Activated T-cell treated with anti-CD3 and anti-CD28 coated beads, Interleukin-2, amount 50 U/mL, for 72 hours (primary cell): ENCODE measurements around the gene PRICKLE1. TPM values are rescaled to one million over a fixed set of nuclear protein-coding genes. Genes with fewer than 3 reads are reported as not detected.

Experiments used
- ATAC-seq, 2 donors: fragments of 150-1000 bp; cut with Tn5 transposase; replicated peaks in 1 of 2; 2 replicates each; pipeline ENCODE4 v1.10.0; 2021; ENCODE audit warnings: moderate library complexity in 2 of 2, mild to moderate bottlenecking in 1 of 2
- DNase-seq, 2 donors: peaks; one replicate each; pipeline ENCODE4 v3.0.0; 2021 to 2022; ENCODE audit warnings: mixed read lengths in 1 of 2
- H3K27ac Mint-ChIP-seq: one replicate; pipeline ENCODE4 v1.8.0; 2022; ENCODE audit warnings: mild to moderate bottlenecking, moderate library complexity, mixed read lengths
- H3K27me3 Mint-ChIP-seq: one replicate; pipeline ENCODE4 v1.8.0; 2022; ENCODE audit warnings: low read depth, mixed read lengths
- H3K36me3 Mint-ChIP-seq, 2 donors: one replicate each; pipeline ENCODE4 v1.8.0; 2022; ENCODE audit warnings: mixed read lengths in 2 of 2, mild to moderate bottlenecking in 1 of 2; ENCODE audit not compliant: insufficient read depth in 2 of 2
- H3K4me1 Mint-ChIP-seq: one replicate; pipeline ENCODE4 v1.8.0; 2022; ENCODE audit warnings: low read depth, mixed read lengths
- H3K4me3 Mint-ChIP-seq, 2 donors: one replicate each; pipeline ENCODE4 v1.8.0; 2022; ENCODE audit warnings: mild to moderate bottlenecking in 2 of 2, mixed read lengths in 2 of 2, moderate library complexity in 2 of 2
- H3K9me3 Mint-ChIP-seq, 2 donors: one replicate each; pipeline ENCODE4 v1.8.0; 2022; ENCODE audit warnings: mixed read lengths in 2 of 2
- total RNA-seq, 2 donors: library from RNA; stranded (reverse); gene quantifications; one replicate each; pipeline ENCODE4 v1.2.3, GENCODE V29; 2022

The PRICKLE1 gene
- total RNA-seq: not detected

DNA sequence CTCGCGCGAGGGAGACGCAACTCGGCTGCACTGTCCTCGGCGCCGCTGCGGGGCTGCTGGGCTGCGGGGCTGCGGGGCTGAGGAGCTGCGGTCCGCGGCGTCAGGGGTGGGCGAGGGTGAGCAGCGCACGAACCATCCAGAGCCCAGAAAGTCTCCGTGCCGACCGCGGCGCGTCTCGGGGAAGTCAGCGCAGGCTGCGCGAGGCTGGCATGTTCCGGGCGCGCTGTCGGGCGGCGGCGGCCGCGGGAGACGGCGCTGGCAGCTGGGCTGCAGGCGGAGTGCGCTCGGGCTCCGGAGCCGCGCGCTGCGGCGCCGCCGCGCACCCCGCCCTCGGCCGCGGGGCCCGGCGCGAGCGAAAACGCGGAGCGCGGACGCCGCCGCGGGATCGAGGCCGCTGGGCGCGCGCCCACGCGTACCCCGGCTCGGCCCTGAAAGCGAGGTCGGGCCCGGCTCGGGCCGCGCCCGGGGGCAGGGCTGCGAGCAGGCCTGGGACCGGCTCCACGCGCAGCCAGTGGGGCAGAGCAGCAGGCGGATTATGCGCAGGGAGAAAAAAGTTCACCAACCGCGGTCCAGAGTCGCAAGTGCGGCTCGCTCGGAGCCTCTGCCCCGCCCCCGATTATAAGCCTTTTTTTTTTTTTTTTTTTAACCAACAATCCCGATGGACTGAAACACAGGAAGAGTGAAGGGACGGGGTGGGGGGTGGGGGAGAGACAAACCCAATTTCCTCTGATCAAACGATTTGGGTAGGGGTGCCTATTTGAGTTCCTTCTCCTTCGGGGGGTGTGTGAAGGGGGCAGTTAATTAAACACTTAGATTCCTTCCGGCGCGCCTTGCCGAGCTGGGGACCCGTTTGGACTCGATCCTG is at the start of gene PRICKLE1:
Gene PRICKLE1, minus strand, starts transcription at position 282 of the 865 bp plus-strand sequence. CDS start 117,230 bp downstream, outside the sequence.
- Mint-ChIP-seq H3K9me3 (no peaks in the 10 kb centered on the region), H3K27ac (no peak within 1 kb of the TSS), H3K36me3 (peaks cover 0 to 3% of the 10 kb centered on the region in 2 donors), H3K4me3 (peak within 1 kb of the TSS; percentile 76 to 81), H3K27me3 (peaks cover 75% of the 10 kb centered on the region), H3K4me1 (peaks cover 15% of the 10 kb centered on the region)
- ATAC-seq: peak; percentile 82 to 86
- peak; percentile 42 to 60 for DNase-seq

DNA sequence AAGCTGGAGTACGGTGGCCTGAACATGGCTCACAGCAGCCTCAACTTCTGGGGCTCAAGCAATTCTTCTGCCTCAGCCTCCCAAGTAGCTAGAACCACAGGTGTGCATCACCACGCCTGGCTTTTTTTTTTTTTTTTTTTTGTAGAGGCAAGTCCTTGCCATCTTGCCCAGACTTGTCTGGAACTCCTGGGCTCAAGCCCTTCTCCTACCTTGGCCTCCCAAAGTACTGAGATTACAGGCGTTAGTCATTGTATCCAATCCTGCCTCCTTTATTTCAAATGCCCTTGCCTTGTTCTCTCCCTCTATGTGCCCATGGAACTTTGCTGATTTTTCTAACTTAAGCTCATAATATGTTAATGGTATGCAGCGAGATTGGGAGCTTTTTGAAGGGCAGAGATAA is 49.2 kb upstream of the PRICKLE1 start:
- Mint-ChIP-seq H3K27me3 (no peaks in the 10 kb centered on the region), H3K9me3 (peaks cover 0 to 2% of the 10 kb centered on the region in 2 donors), H3K4me1 (no peaks in the 10 kb centered on the region), H3K36me3 (no peaks in the 10 kb centered on the region), H3K4me3 (no peak overlapping the region), H3K27ac (no peak overlapping the region)
- ATAC-seq (no peak), DNase-seq (no peak)

DNA sequence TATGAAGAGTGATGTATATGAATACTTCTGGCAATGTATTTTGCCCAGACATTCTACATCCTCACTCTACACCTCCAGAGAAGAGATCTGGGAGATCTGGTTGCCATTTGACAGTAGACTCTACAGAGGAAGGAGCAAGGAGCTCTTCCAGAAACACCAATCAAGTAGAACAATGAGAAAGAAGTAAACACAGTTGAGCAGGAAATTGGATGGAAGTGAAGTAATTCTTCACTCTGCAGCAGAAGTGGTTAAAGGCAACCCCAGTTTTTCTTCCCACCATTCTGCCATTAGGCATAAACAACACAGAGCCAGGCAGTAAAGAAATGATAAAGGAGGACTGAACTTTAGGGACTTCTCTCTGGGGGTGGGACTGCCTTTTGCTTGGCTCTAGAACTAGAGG is 48.5 kb upstream of the PRICKLE1 start:
- DNase-seq (no peak), ATAC-seq (no peak)
- no peak overlapping the region for H3K4me3 Mint-ChIP-seq
- no peaks in the 10 kb centered on the region for H3K27me3 Mint-ChIP-seq
- no peaks in the 10 kb centered on the region for H3K4me1 Mint-ChIP-seq
- peaks cover 0 to 2% of the 10 kb centered on the region in 2 donors for H3K9me3 Mint-ChIP-seq
- H3K27ac Mint-ChIP-seq: no peak overlapping the region
- no peaks in the 10 kb centered on the region for H3K36me3 Mint-ChIP-seq

DNA sequence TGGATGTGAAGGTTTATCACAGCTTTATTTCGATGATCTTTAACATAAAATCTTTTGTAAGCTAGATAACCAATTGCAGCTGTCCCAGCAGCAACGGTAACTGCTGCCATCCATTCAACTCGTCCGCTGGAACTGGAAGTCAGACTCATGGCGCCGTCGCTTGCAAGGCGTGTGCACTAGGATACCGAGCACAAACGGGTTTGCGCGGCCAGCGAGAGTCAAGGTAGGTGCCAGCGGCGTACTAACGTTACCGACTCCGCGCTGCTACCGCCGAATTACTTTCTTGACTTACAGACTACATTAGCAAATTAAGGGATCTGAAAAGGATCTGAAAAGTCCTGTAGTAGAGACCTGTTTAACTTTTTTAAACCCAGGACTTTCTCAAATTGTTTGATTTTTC is 47.4 kb upstream of the PRICKLE1 start:
- Mint-ChIP-seq H3K9me3 (peaks cover 0 to 2% of the 10 kb centered on the region in 2 donors), H3K36me3 (no peaks in the 10 kb centered on the region), H3K27me3 (no peaks in the 10 kb centered on the region), H3K4me1 (no peaks in the 10 kb centered on the region), H3K27ac (no peak overlapping the region), H3K4me3 (no peak overlapping the region)
- DNase-seq (no peak), ATAC-seq (no peak)

DNA sequence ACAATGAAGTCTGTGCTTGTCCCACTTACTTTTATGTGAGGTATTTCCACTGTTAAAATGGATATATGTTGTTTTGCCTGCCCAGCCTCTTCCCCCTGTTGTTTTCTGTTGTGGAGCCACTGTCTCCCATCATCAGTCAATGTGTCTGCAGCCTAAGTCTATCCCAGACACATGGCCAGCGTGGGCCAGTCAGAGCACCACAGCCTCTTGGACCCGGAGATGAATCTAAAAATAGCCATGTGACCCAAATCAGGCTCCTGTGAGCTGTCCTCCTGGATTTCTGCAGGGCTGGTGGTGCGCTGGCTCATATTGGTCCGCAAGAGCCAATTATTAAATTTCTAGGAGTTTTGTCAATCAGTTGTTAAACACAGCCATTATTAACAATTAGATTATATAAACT is 44.0 kb upstream of the PRICKLE1 start:
- Mint-ChIP-seq H3K4me3 (no peak overlapping the region), H3K4me1 (no peaks in the 10 kb centered on the region), H3K36me3 (no peaks in the 10 kb centered on the region), H3K27me3 (no peaks in the 10 kb centered on the region), H3K27ac (no peak overlapping the region), H3K9me3 (peaks cover 0 to 2% of the 10 kb centered on the region in 2 donors)
- DNase-seq: no peak
- ATAC-seq: no peak

DNA sequence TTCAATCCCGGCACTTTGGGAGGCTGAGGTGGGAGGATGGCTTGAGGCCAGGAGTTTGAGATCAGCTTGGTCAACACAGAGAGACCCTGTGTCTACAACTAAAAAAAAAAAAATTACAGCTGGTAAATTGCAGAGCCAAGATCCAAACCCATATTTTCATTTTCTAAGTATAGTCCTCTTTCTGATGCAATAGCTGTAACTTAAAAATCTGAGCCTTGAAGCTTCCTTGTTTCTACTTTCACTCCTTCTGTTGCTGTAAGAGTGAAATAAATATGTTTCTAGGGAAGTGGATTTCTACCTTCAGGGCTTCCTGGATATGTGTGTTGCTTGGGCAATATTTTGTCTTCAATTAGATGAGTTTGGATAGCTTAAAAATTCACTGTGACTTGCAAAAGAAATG is 42.0 kb upstream of the PRICKLE1 start:
- Mint-ChIP-seq H3K36me3 (no peaks in the 10 kb centered on the region), H3K4me1 (no peaks in the 10 kb centered on the region), H3K4me3 (no peak overlapping the region), H3K27me3 (no peaks in the 10 kb centered on the region), H3K27ac (no peak overlapping the region), H3K9me3 (no peaks in the 10 kb centered on the region)
- ATAC-seq: no peak
- DNase-seq: no peak

DNA sequence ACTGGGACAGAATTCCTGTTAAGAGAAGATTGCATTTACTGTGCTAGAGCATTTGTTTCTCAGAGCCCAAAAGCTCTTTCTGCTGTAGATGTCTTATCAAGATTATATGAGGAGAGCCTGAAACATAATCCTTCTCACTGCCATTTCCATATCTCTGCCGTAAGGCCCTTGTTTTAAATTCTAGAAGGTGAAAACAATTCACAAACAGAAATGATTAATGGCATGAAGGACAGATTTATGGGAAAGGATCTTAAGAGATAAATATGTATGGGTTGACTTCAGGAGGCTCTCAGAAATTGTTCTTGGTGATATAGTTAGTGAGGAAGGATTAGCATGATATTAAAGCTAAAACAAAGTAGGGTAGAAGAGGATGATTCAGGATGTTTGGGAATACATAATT is 40.8 kb upstream of the PRICKLE1 start:
- Mint-ChIP-seq H3K4me1 (no peaks in the 10 kb centered on the region), H3K9me3 (no peaks in the 10 kb centered on the region), H3K4me3 (no peak overlapping the region), H3K27ac (no peak overlapping the region), H3K27me3 (no peaks in the 10 kb centered on the region), H3K36me3 (no peaks in the 10 kb centered on the region)
- ATAC-seq: no peak
- no peak for DNase-seq

DNA sequence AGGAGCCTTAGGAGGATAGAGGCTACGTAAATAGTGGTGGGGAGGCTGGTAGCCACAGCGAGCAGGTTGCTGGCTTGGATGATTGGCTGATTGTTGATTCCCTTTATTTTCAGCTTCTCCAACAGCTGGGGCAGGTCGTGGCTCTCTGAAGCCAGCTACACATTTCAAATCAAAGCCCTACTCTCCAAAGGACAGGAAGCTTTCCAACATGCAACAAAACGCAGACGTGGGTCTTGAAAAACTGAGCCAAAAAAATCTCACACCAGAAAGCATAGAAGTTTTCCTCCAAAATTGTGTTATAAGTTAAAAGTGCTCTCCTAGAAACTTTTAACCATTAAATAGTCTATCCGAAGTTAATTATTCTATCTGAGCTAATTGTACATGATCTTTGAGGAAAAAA is 37.6 kb upstream of the PRICKLE1 start:
- no peak overlapping the region for H3K4me3 Mint-ChIP-seq
- H3K27me3 Mint-ChIP-seq: no peaks in the 10 kb centered on the region
- H3K36me3 Mint-ChIP-seq: no peaks in the 10 kb centered on the region
- peaks cover 0 to 3% of the 10 kb centered on the region in 2 donors for H3K9me3 Mint-ChIP-seq
- ATAC-seq (no peak), DNase-seq (no peak)
- H3K27ac Mint-ChIP-seq: no peak overlapping the region
- H3K4me1 Mint-ChIP-seq: no peaks in the 10 kb centered on the region

DNA sequence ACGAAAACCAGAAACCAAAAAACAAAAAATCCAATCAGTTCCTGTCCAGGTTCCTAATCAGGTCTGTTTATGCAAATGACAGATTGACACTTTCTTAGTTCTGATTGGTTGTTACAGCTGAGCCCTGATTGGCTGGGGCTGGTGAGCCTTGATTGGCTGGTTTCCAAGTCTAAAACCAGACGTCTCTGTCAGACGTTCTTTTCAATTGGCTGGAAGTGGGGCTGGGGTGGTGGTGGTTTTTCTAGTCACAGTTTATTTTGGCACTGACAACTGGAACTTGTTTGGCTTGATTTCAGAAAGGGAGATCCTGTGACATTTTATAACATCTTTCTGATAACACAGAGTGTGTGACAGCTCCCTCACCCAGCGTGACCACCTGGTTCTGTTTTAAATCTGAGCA is 36.1 kb upstream of the PRICKLE1 start:
- H3K36me3 Mint-ChIP-seq: no peaks in the 10 kb centered on the region
- no peaks in the 10 kb centered on the region for H3K4me1 Mint-ChIP-seq
- H3K9me3 Mint-ChIP-seq: peaks cover 0 to 3% of the 10 kb centered on the region in 2 donors
- H3K27me3 Mint-ChIP-seq: no peaks in the 10 kb centered on the region
- H3K27ac Mint-ChIP-seq: no peak overlapping the region
- no peak for ATAC-seq
- no peak for DNase-seq
- no peak overlapping the region for H3K4me3 Mint-ChIP-seq

DNA sequence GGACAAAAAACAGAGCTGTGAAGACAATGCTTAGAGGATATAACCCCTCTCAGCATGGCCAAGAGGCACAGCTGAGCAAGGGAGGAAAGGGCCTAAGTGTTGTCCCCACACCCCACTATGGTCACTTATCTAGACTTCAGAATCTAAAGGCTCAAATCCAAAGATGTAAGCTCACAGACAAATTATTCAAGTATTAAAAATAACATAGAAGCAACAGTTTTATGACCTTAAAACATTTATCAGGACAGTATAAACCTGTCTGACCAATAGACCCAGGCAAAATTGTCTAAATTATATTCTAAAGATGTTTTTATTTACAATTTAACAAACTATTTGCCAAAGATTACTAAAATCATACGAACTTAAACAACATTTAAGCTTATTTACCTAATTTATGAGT is 28.1 kb upstream of the PRICKLE1 start:
- DNase-seq (no peak), ATAC-seq (no peak)
- H3K27ac Mint-ChIP-seq: no peak overlapping the region
- no peak overlapping the region for H3K4me3 Mint-ChIP-seq
- no peaks in the 10 kb centered on the region for H3K27me3 Mint-ChIP-seq
- H3K9me3 Mint-ChIP-seq: peaks cover 5 to 7% of the 10 kb centered on the region in 2 donors
- H3K36me3 Mint-ChIP-seq: peaks cover 6 to 9% of the 10 kb centered on the region in 2 donors
- no peaks in the 10 kb centered on the region for H3K4me1 Mint-ChIP-seq

DNA sequence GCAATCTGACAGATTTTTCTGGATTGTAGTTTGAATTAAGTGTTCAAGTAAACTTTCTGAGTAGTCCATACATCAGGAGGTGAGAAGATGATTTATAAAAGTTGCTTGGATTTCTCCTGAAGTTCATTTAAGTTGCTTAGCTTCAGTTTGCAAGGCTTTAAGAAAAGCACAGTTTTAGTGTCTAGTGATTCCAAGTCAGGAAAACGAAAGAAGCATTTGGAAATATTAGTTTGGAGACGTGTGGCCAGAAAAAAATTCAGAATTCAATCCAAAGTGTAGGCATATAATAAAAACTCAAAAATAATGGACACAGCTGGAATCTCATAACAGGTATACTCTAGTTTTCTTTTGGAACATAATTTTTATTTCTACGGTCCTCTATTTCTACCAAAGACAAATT is 25.5 kb upstream of the PRICKLE1 start:
- Mint-ChIP-seq H3K36me3 (peaks cover 6 to 7% of the 10 kb centered on the region in 2 donors), H3K9me3 (peaks cover 5 to 7% of the 10 kb centered on the region in 2 donors), H3K27me3 (no peaks in the 10 kb centered on the region), H3K4me1 (no peaks in the 10 kb centered on the region), H3K27ac (no peak overlapping the region), H3K4me3 (no peak overlapping the region)
- DNase-seq (no peak), ATAC-seq (no peak)

DNA sequence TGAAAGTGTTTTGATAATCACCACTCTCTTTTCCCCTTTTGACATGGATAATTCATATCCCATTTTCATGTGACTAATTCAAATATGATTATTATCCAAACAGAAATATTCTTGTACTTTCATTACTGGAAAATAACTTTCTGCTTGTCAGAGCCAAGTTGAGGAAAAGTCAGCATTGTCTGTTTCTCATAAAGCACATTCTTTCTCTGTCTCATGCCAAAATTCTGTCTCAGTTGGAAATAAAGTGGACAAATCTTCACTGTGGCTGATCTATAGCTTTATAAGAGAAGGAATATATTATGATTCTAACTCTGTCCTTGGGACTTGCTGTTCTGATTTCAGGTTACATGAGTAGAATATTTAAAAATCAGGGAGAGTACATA is 22.7 kb upstream of the PRICKLE1 start:
- Mint-ChIP-seq H3K36me3 (no peaks in the 10 kb centered on the region), H3K27ac (no peak overlapping the region), H3K27me3 (peaks cover 4% of the 10 kb centered on the region), H3K4me3 (no peak overlapping the region), H3K9me3 (peaks cover 3% of the 10 kb centered on the region in 2 donors), H3K4me1 (no peaks in the 10 kb centered on the region)
- ATAC-seq: no peak
- DNase-seq: no peak

DNA sequence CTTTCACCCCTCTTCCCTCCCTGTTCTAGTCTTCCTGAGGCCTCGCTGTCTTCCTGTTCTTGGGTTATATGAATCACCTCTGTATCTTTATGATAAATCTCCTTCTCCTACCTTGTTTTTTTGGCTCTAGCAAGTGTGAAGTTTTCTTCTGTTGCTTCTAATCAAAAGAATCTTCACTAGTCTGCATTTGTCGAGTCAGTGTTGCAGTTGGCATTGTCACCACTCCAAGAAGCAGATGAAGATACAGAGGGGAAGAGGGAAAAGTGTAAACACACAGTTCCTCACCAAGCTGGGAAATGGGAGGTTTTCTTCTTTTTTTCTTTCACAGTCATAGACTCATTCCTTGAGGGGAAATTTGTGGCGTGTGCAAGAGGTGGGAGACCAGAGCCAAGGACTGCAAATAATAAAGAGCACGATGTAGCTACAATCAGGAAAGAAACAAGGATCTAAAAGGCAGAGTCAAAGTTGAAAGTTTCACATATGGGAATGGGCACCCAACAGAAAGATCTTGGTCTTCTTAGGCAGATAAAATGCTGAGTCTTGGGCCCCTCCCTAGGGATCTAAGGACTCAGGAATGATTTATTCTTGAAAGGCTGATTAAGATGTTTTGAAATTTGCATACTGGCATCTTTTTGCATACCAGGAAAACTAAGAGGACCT is 22.2 kb upstream of the PRICKLE1 start:
- peaks cover 3% of the 10 kb centered on the region in 2 donors for H3K9me3 Mint-ChIP-seq
- peaks cover 4% of the 10 kb centered on the region for H3K27me3 Mint-ChIP-seq
- H3K4me3 Mint-ChIP-seq: no peak overlapping the region
- no peak overlapping the region for H3K27ac Mint-ChIP-seq
- H3K36me3 Mint-ChIP-seq: no peaks in the 10 kb centered on the region
- DNase-seq (no peak), ATAC-seq (no peak)
- H3K4me1 Mint-ChIP-seq: no peaks in the 10 kb centered on the region
